ENCODE measurements around the gene GCG. TPM values are rescaled to one million over a fixed set of nuclear protein-coding genes. Genes with fewer than 3 reads are reported as not detected.

Gene GCG
- total and polyA plus RNA-seq, 4 donors = not detected

GRCh38 chr2:162099836-162100235 is 52.2 kb downstream of the GCG start:
- peaks cover 0 to 2% (median 0%) of the 10 kb centered on the region in 4 donors for H3K4me1 ChIP-seq (ENCODE audit: control insufficient read depth in 4 of 4, insufficient read depth in 4 of 4, low read length in 3 of 4)
- no peaks in the 10 kb centered on the region for H3K36me3 ChIP-seq (ENCODE audit: control insufficient read depth in 4 of 4, insufficient read depth in 3 of 4, low read depth in 1 of 4, low read length in 3 of 4)
- no peaks in the 10 kb centered on the region for H3K27me3 ChIP-seq (ENCODE audit: control insufficient read depth in 4 of 4, insufficient read depth in 4 of 4, low read length in 3 of 4)
- no peak overlapping the region for H3K4me3 ChIP-seq (ENCODE audit: low read depth in 1 of 3, low read length in 3 of 3)
- no peak overlapping the region for H3K27ac ChIP-seq (ENCODE audit: low read depth in 1 of 2, low read length in 2 of 2)
- 97% methylated on average over 5 of the region's 5 CpGs for WGBS
- TF ChIP-seq JUND (IDR thresholded peaks at IDR 0.05) = no peak
- no peak for TF ChIP-seq MAX (IDR thresholded peaks at IDR 0.05)
- no peak for TF ChIP-seq REST (IDR thresholded peaks at IDR 0.05)
- TF ChIP-seq YY1 (IDR thresholded peaks at IDR 0.05) = no peak
- TF ChIP-seq ATF3 (IDR thresholded peaks at IDR 0.05) = no peak
- TF ChIP-seq RAD21 (IDR thresholded peaks at IDR 0.05) = no peak
- TF ChIP-seq GABPA (IDR thresholded peaks at IDR 0.05 in 1 of 2, conservative IDR thresholded peaks at IDR 0.05 in 1 of 2) = no peak
- no peak for TF ChIP-seq HNF4G (IDR thresholded peaks at IDR 0.05)
- TF ChIP-seq TAF1 (conservative IDR thresholded peaks at IDR 0.05) = no peak
- TF ChIP-seq CTCF (IDR thresholded peaks at IDR 0.05; ENCODE audit: low read depth, low read length, missing input control) = no peak
- TF ChIP-seq EGR1 (IDR thresholded peaks at IDR 0.05; ENCODE audit: low read depth in 2 of 2) = no peak
- TF ChIP-seq FOXA2 (IDR thresholded peaks at IDR 0.05) = no peak
- no peak for TF ChIP-seq RXRA (IDR thresholded peaks at IDR 0.05)
- no peak for TF ChIP-seq FOXA1 (IDR thresholded peaks at IDR 0.05)
- no peak for TF ChIP-seq NR2F2 (IDR thresholded peaks at IDR 0.05)
- no peak for TF ChIP-seq ZBTB33 (IDR thresholded peaks at IDR 0.05)
- TF ChIP-seq HNF4A (conservative IDR thresholded peaks at IDR 0.05) = no peak
- no peaks in the 10 kb centered on the region for H3K9me3 ChIP-seq (ENCODE audit: control insufficient read depth in 4 of 4, low read length in 3 of 4)
- no peak for DNase-seq (ENCODE audit: low spot score)
- H3K9ac ChIP-seq (ENCODE audit: low read depth in 1 of 2, low read length in 2 of 2) = no peak overlapping the region

Other genes with a start within 250 kb of the GCG start
- gene DPP4, start 78.0 kb downstream of the GCG start, total RNA-seq = 10 to 100 TPM; 14.4 to 30.1 TPM
- 10 to 100 TPM in 1 of 2 donors, 1 to 10 TPM in 1; 9.6 to 12.7 TPM for gene DPP4, start 78.0 kb downstream of the GCG start, polyA plus RNA-seq
- under 1 TPM; 0.23 to 0.42 TPM for gene FAP, start 91.2 kb upstream of the GCG start, total RNA-seq
- gene FAP, start 91.2 kb upstream of the GCG start, polyA plus RNA-seq = under 1 TPM; 0.10 to 0.23 TPM
- 10 to 100 TPM in 1 of 2 donors, 1 to 10 TPM in 1; 8.3 to 13.2 TPM for gene IFIH1, start 166.4 kb upstream of the GCG start, total RNA-seq
- gene IFIH1, start 166.4 kb upstream of the GCG start, polyA plus RNA-seq = 1 to 10 TPM; 5.5 to 7.6 TPM
- 10 to 100 TPM; 23.4 to 45.2 TPM for gene GCA, start 191.9 kb upstream of the GCG start, total RNA-seq
- gene GCA, start 191.9 kb upstream of the GCG start, polyA plus RNA-seq = 10 to 100 TPM in 1 of 2 donors, 1 to 10 TPM in 1; 9.7 to 12.9 TPM